ENCODE results near the gene SECISBP2.
"Not testable (repeated sequence)": the region's sequence is repeated elsewhere in the genome, so short reads cannot be mapped to it uniquely, and the experiment has no call there.

Gene SECISBP2

GRCh38 chr9:89342213-89342612 is 23.9 kb downstream of the SECISBP2 start:
- H3K9me2 ChIP-seq (ENCODE audit: low read depth, low read length): no peaks in the 10 kb centered on the region
- no peak overlapping the region for H3K4me3 ChIP-seq (ENCODE audit: low read depth, low read length, poor library complexity, severe bottlenecking)
- no peak overlapping the region for H3K9ac ChIP-seq (ENCODE audit: low read length)
- H4K20me1 ChIP-seq (ENCODE audit: insufficient read depth, low read length): no peaks in the 10 kb centered on the region
- no peak overlapping the region for H3K4me2 ChIP-seq (ENCODE audit: low read length)
- no peak overlapping the region for H3K27ac ChIP-seq (ENCODE audit: low read depth, low read length, poor library complexity, severe bottlenecking)
- H3F3A ChIP-seq (ENCODE audit: insufficient read depth, low read length): no peaks in the 10 kb centered on the region
- H3K9me3 ChIP-seq (ENCODE audit: low read length): no peaks in the 10 kb centered on the region
- no peak for TF ChIP-seq CTCF (IDR thresholded peaks at IDR 0.05; ENCODE audit: low read length)
- no peak for TF ChIP-seq EZH2 (IDR thresholded peaks at IDR 0.05; ENCODE audit: borderline replicate concordance, low read length)
- H3K4me1 ChIP-seq (ENCODE audit: insufficient read depth, low read length, severe bottlenecking): no peaks in the 10 kb centered on the region
- no peaks in the 10 kb centered on the region for H3K79me2 ChIP-seq (ENCODE audit: insufficient read depth, low read length)
- H3K36me3 ChIP-seq (ENCODE audit: insufficient read depth, low read length): peaks cover 98% of the 10 kb centered on the region
- no peak overlapping the region for H2AFZ ChIP-seq (ENCODE audit: low read length)
- H3K27me3 ChIP-seq (ENCODE audit: insufficient read depth, low read length): no peaks in the 10 kb centered on the region

GRCh38 chr9:89342948-89343347 is 24.6 kb downstream of the SECISBP2 start:
- H3K4me1 ChIP-seq (ENCODE audit: insufficient read depth, low read length, severe bottlenecking): no peaks in the 10 kb centered on the region
- H3K9ac ChIP-seq (ENCODE audit: low read length): no peak overlapping the region
- H3K27ac ChIP-seq (ENCODE audit: low read depth, low read length, poor library complexity, severe bottlenecking): no peak overlapping the region
- peaks cover 98% of the 10 kb centered on the region for H3K36me3 ChIP-seq (ENCODE audit: insufficient read depth, low read length)
- H2AFZ ChIP-seq (ENCODE audit: low read length): no peak overlapping the region
- H3K9me3 ChIP-seq (ENCODE audit: low read length): no peaks in the 10 kb centered on the region
- H3K9me2 ChIP-seq (ENCODE audit: low read depth, low read length): no peaks in the 10 kb centered on the region
- H3K79me2 ChIP-seq (ENCODE audit: insufficient read depth, low read length): no peaks in the 10 kb centered on the region
- H3K4me3 ChIP-seq (ENCODE audit: low read depth, low read length, poor library complexity, severe bottlenecking): no peak overlapping the region
- H3F3A ChIP-seq (ENCODE audit: insufficient read depth, low read length): no peaks in the 10 kb centered on the region
- no peaks in the 10 kb centered on the region for H3K27me3 ChIP-seq (ENCODE audit: insufficient read depth, low read length)
- H3K4me2 ChIP-seq (ENCODE audit: low read length): no peak overlapping the region
- no peak for TF ChIP-seq EZH2 (IDR thresholded peaks at IDR 0.05; ENCODE audit: borderline replicate concordance, low read length)
- no peak for TF ChIP-seq CTCF (IDR thresholded peaks at IDR 0.05; ENCODE audit: low read length)
- no peaks in the 10 kb centered on the region for H4K20me1 ChIP-seq (ENCODE audit: insufficient read depth, low read length)

- H3K4me3 ChIP-seq (ENCODE audit: low read depth, low read length, poor library complexity, severe bottlenecking); H3K27ac ChIP-seq (ENCODE audit: low read depth, low read length, poor library complexity, severe bottlenecking); H3K9me3 ChIP-seq (ENCODE audit: low read length); H3K4me1 ChIP-seq (ENCODE audit: insufficient read depth, low read length, severe bottlenecking); H3K9ac ChIP-seq (ENCODE audit: low read length); H3F3A ChIP-seq (ENCODE audit: insufficient read depth, low read length); H3K27me3 ChIP-seq (ENCODE audit: insufficient read depth, low read length); H3K79me2 ChIP-seq (ENCODE audit: insufficient read depth, low read length); H3K9me2 ChIP-seq (ENCODE audit: low read depth, low read length); H2AFZ ChIP-seq (ENCODE audit: low read length); H4K20me1 ChIP-seq (ENCODE audit: insufficient read depth, low read length); H3K4me2 ChIP-seq (ENCODE audit: low read length): not testable (repeated sequence)
- peaks cover 98% of the 10 kb centered on the region for H3K36me3 ChIP-seq (ENCODE audit: insufficient read depth, low read length)
Observed at GRCh38 chr9:89343812-89344211, 25.5 kb downstream of the SECISBP2 start.

- no peaks in the 10 kb centered on the region for H3K79me2 ChIP-seq (ENCODE audit: insufficient read depth, low read length)
- no peak overlapping the region for H2AFZ ChIP-seq (ENCODE audit: low read length)
- H3K9me3 ChIP-seq (ENCODE audit: low read length): no peaks in the 10 kb centered on the region
- no peaks in the 10 kb centered on the region for H4K20me1 ChIP-seq (ENCODE audit: insufficient read depth, low read length)
- no peak overlapping the region for H3K4me2 ChIP-seq (ENCODE audit: low read length)
- peaks cover 99% of the 10 kb centered on the region for H3K36me3 ChIP-seq (ENCODE audit: insufficient read depth, low read length)
- H3K4me1 ChIP-seq (ENCODE audit: insufficient read depth, low read length, severe bottlenecking): no peaks in the 10 kb centered on the region
- no peaks in the 10 kb centered on the region for H3K9me2 ChIP-seq (ENCODE audit: low read depth, low read length)
- H3K9ac ChIP-seq (ENCODE audit: low read length): no peak overlapping the region
- H3F3A ChIP-seq (ENCODE audit: insufficient read depth, low read length): no peaks in the 10 kb centered on the region
- no peaks in the 10 kb centered on the region for H3K27me3 ChIP-seq (ENCODE audit: insufficient read depth, low read length)
- no peak overlapping the region for H3K4me3 ChIP-seq (ENCODE audit: low read depth, low read length, poor library complexity, severe bottlenecking)
- H3K27ac ChIP-seq (ENCODE audit: low read depth, low read length, poor library complexity, severe bottlenecking): no peak overlapping the region
- TF ChIP-seq EZH2 (IDR thresholded peaks at IDR 0.05; ENCODE audit: borderline replicate concordance, low read length) (no peak), CTCF (IDR thresholded peaks at IDR 0.05; ENCODE audit: low read length) (no peak)
Observed at GRCh38 chr9:89345476-89345875, 27.2 kb downstream of the SECISBP2 start.
